Natural killer cell (primary cell): Measurements from ENCODE around the gene GPR55. TPM values are rescaled to one million over a fixed set of nuclear protein-coding genes. Genes with fewer than 3 reads are reported as not detected.
A peak's percentile ranks its signal among the peaks of the same experiment; 100 is the strongest.

ENCODE experiments used
- ATAC-seq, 3 donors: fragments of 150-1000 bp in 2 of 3; fragments of 200-7000 bp in 1 of 3; cut with Tn5 transposase; 1 replicate in 1 of 3; 2 replicates in 2 of 3; pipeline ENCODE4 v1.10.0; 2021; ENCODE audit warnings: mild to moderate bottlenecking in 2 of 3, moderate library complexity in 2 of 3
- DNase-seq, 2 donors: peaks; one replicate each; pipeline versions ENCODE4 v3.0.0 to v3.0.0-alpha.2; 2013 to 2021; ENCODE audit warnings: mixed read lengths in 1 of 2
- H3K27ac ChIP-seq: one replicate; pipeline ENCODE4 v1.5.1; 2013; ENCODE audit warnings: mild to moderate bottlenecking, low read length
- H3K27me3 ChIP-seq: one replicate; pipeline ENCODE4 v1.6.1; 2013; ENCODE audit warnings: low read length; ENCODE audit not compliant: control insufficient read depth, insufficient read depth
- H3K36me3 ChIP-seq: one replicate; pipeline ENCODE4 v1.6.1; 2013; ENCODE audit warnings: low read length; ENCODE audit not compliant: control insufficient read depth, insufficient read depth
- H3K4me1 ChIP-seq: one replicate; pipeline ENCODE4 v1.6.1; 2013; ENCODE audit warnings: low read length; ENCODE audit not compliant: control insufficient read depth, insufficient read depth
- H3K4me3 ChIP-seq: one replicate; pipeline ENCODE4 v1.5.1; 2013; ENCODE audit warnings: low read length
- H3K9me3 ChIP-seq: one replicate; pipeline ENCODE4 v1.6.1; 2013; ENCODE audit warnings: low read length; ENCODE audit not compliant: control insufficient read depth, insufficient read depth
- H3K27ac Mint-ChIP-seq, 2 donors: one replicate each; pipeline ENCODE4 v1.8.0; 2022; ENCODE audit warnings: mild to moderate bottlenecking in 2 of 2, mixed read lengths in 2 of 2, moderate library complexity in 1 of 2
- H3K27me3 Mint-ChIP-seq, 2 donors: one replicate each; pipeline ENCODE4 v1.8.0; 2022; ENCODE audit warnings: low read depth in 2 of 2, mixed read lengths in 2 of 2
- H3K36me3 Mint-ChIP-seq: one replicate; pipeline ENCODE4 v1.8.0; 2022; ENCODE audit warnings: mixed read lengths
- H3K4me1 Mint-ChIP-seq, 2 donors: one replicate each; pipeline ENCODE4 v1.8.0; 2022; ENCODE audit warnings: mixed read lengths in 2 of 2
- H3K4me3 Mint-ChIP-seq: one replicate; pipeline ENCODE4 v1.8.0; 2022; ENCODE audit warnings: mild to moderate bottlenecking, moderate library complexity, mixed read lengths
- H3K9me3 Mint-ChIP-seq, 2 donors: one replicate each; pipeline ENCODE4 v1.8.0; 2022; ENCODE audit warnings: mixed read lengths in 2 of 2
- WGBS: methylation state at CpG from one replicate; pipeline ENCODE4 v1.1.7; 2013; ENCODE audit warnings: missing lambda C conversion rate; ENCODE audit not compliant: insufficient coverage; 5-methylcytosine and 5-hydroxymethylcytosine counted together
- intact Hi-C: fragments of 100-400 bp; cut with micrococcal nuclease; formaldehyde crosslinking; loops from one replicate; pipeline ENCODE4 v1.14.2; 2022
- total RNA-seq, 4 donors: library from RNA; stranded (reverse); fragments of 120-200 nt in 1 of 4; gene quantifications; one replicate each; pipeline versions ENCODE4 v1.2.3 to v1.2.4, GENCODE V29; 2013 to 2022
- TF ChIP-seq, protein P1 (sequence below): fragments of 200-600 bp; IDR thresholded peaks from one replicate; pipeline ENCODE4 v1.8.0; 2022; ENCODE audit warnings: antibody characterized with exemption

GPR55 gene
- total RNA-seq, 3 donors from 2014 or later (not counting 1 experiment from before 2014, with no cell fraction given) = 0.09 to 1.1 (median 0.40) TPM

DNA sequence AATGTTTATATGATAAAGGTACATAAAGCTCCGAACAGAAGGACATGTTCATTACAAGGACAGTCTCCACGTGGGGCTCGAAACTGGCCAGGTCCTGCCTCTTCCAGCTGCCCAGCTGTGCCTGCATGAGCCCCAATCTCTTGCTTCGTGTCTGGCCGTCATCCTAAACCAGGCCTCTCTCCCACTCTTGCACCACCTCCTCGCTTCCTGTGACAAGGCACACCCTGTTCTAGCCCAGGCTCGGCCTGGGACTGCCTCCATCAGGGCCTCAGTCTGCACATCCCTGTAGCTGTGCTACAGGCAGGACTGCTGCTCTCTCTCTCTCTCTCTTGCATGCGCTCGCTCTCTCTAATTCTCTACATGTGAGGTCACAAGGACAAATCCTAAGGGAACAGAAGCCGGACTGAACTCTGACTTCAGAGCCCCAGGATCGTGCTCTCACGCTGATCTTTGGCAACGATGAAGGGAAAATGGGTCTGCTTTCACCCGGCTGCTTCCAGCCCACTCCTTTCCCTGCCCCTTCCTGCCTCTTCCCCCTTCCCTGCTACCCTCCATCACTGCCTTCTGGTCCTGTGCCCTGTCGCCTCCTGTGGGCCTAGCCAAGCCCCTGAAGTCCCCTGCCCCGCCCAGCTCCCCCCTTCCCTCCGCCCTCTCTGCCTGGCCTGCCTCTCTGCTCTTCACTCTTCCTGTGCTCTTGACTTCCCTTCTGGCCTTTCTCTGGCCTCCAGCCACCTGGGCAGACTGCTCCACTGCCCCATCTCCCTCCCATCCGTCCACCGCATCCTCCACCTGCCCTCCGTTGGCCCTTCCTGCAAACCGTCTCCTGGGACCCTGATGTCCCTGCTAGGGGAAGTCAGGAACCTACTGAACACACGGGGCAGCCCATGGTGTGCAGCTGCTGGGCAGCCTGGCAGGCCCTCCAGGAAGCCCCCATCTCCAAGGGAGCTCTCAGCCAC, 7.8 kb upstream of the GPR55 start:
- DNase-seq (no peak), ATAC-seq (peak in 2 of 3 donors; percentile 35 to 38)
- H3K27me3 ChIP-seq = peaks cover 9% of the 10 kb centered on the region
- no peak overlapping the region for H3K27ac ChIP-seq
- peaks cover 50% of the 10 kb centered on the region for H3K4me1 ChIP-seq
- Mint-ChIP-seq H3K27me3 (peaks cover 35 to 42% of the 10 kb centered on the region in 2 donors), H3K9me3 (peaks cover 4 to 5% of the 10 kb centered on the region in 2 donors), H3K36me3 (no peaks in the 10 kb centered on the region), H3K4me1 (peaks cover 34 to 45% of the 10 kb centered on the region in 2 donors), H3K4me3 (peak overlapping the region; percentile 73), H3K27ac (peak overlapping the region in 1 of 2 donors; percentile 74)
- H3K4me3 ChIP-seq = no peak overlapping the region
- intact Hi-C loops = loop anchor here (5.0 kb wide), 1 partner anchor 39 kb away; no protein-coding TSS in a partner anchor
- TF ChIP-seq, protein P1, sequence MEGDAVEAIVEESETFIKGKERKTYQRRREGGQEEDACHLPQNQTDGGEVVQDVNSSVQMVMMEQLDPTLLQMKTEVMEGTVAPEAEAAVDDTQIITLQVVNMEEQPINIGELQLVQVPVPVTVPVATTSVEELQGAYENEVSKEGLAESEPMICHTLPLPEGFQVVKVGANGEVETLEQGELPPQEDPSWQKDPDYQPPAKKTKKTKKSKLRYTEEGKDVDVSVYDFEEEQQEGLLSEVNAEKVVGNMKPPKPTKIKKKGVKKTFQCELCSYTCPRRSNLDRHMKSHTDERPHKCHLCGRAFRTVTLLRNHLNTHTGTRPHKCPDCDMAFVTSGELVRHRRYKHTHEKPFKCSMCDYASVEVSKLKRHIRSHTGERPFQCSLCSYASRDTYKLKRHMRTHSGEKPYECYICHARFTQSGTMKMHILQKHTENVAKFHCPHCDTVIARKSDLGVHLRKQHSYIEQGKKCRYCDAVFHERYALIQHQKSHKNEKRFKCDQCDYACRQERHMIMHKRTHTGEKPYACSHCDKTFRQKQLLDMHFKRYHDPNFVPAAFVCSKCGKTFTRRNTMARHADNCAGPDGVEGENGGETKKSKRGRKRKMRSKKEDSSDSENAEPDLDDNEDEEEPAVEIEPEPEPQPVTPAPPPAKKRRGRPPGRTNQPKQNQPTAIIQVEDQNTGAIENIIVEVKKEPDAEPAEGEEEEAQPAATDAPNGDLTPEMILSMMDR = no peak
- 76% methylated on average over 22 of the region's 22 CpGs for WGBS
- no peaks in the 10 kb centered on the region for H3K36me3 ChIP-seq
- H3K9me3 ChIP-seq = peaks cover 17% of the 10 kb centered on the region

DNA sequence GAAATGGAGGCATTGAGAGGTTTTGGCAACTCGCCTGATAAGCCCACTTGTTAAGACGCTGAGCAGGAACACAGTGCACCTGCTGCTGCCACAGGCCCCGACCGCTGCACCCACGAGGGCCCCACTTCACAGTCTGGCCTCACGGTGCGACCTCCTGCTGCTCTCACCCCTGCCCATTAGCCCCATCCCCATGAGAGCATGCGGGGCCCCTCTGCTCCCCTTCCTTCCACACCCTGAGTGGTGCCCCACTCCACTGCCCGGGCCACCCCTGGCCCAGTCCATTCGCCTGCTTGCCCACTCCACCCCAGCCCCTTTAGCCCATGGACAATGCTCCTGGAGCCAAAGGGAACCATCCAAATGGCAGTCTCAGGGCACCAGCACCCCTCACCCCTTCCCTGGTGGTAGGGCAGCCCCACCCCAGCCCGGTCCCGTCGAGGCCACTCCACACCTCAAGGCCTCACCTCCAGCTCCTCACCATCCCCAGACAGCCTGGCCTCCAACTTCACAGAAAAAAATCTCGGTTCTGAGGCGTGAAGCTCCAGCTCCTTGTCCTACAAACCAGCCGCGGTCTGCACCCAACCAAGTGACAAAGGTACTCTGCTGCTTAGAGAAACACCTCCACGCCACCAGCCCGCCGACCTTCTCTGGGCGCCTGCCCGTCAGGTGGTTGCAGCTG, 6.7 kb upstream of the GPR55 start:
- Mint-ChIP-seq H3K9me3 (peaks cover 3 to 4% of the 10 kb centered on the region in 2 donors), H3K27me3 (peaks cover 45% of the 10 kb centered on the region in 2 donors), H3K4me1 (peaks cover 34 to 45% of the 10 kb centered on the region in 2 donors), H3K36me3 (no peaks in the 10 kb centered on the region), H3K27ac (peak overlapping the region in 1 of 2 donors; percentile 74), H3K4me3 (peak overlapping the region; percentile 74)
- peak overlapping the region; percentile 51 for H3K27ac ChIP-seq
- TF ChIP-seq, protein P1 = no peak
- peaks cover 8% of the 10 kb centered on the region for H3K9me3 ChIP-seq
- intact Hi-C loops = loop anchor here (5.0 kb wide), 1 partner anchor 41 kb away; no protein-coding TSS in a partner anchor
- 37% methylated on average over 19 of the region's 22 CpGs for WGBS
- DNase-seq = no peak
- H3K36me3 ChIP-seq = no peaks in the 10 kb centered on the region
- peak; percentile 38 to 69 (median 58) for ATAC-seq
- H3K4me3 ChIP-seq = no peak overlapping the region
- peaks cover 9% of the 10 kb centered on the region for H3K27me3 ChIP-seq
- H3K4me1 ChIP-seq = peaks cover 50% of the 10 kb centered on the region

DNA sequence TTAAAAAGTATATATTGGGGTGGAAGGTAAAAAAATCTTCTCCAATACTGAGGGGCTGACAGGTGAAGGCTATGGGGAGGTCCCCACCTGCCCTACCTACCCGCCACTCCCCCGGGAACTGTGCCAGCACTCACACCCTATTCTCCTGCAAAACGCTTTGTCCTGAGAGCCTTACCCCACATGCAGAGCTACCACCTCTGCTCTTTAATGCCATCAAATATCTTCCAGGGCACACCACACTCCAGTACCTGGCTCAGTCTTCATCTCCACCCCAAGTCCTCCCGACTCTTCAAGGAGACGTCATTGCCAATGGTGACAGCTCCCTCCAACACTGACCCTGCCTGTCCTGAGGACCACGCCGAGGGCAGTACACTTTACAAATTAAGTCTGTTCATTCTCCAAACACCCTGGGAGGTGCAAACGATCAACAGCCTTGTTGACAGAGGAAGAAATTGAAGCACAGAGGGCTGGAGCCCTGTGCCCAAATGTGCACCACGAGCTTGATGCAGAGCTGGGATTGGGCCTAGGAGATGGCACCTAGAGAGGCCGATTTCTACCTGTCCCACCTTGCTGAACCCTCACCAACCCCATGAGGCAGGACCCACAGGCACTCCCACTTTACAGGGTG, 6.0 kb upstream of the GPR55 start:
- Mint-ChIP-seq H3K4me3 (peak overlapping the region; percentile 74), H3K9me3 (peaks cover 3 to 4% of the 10 kb centered on the region in 2 donors), H3K27me3 (peaks cover 45% of the 10 kb centered on the region in 2 donors), H3K4me1 (peaks cover 34 to 45% of the 10 kb centered on the region in 2 donors), H3K36me3 (no peaks in the 10 kb centered on the region), H3K27ac (peak overlapping the region in 1 of 2 donors; percentile 74)
- no peak for ATAC-seq
- no peaks in the 10 kb centered on the region for H3K36me3 ChIP-seq
- 82% methylated on average over 10 of the region's 10 CpGs for WGBS
- no peak overlapping the region for H3K27ac ChIP-seq
- H3K27me3 ChIP-seq = peaks cover 9% of the 10 kb centered on the region
- peaks cover 50% of the 10 kb centered on the region for H3K4me1 ChIP-seq
- H3K9me3 ChIP-seq = peaks cover 2% of the 10 kb centered on the region
- TF ChIP-seq, protein P1 = no peak
- intact Hi-C loops = loop anchor here (5.0 kb wide), 1 partner anchor 41 kb away; no protein-coding TSS in a partner anchor
- no peak overlapping the region for H3K4me3 ChIP-seq
- no peak for DNase-seq
